Measurements from ENCODE around the gene IL31.

DNA sequence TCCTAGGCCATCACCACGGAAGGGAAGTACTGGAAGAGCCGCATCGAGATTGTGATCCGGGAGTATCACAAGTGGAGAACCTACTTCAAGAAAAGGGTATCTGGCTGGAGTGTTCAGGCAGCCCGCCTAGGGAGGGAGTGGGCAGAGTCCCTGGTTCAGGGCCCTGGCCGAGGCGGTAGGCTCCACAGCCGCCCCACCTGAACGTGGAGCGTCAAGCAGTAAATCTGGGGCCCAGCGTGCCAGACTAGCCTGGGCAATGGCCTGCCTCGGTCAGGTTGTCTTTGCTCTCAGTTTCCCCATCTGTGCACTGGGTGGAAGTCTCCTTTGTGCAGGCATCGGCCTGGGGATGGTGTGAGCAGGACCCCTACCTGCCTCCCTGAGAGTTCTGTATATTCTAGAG lies 44.9 kb downstream of the IL31 start:
- TF ChIP-seq, protein P1, sequence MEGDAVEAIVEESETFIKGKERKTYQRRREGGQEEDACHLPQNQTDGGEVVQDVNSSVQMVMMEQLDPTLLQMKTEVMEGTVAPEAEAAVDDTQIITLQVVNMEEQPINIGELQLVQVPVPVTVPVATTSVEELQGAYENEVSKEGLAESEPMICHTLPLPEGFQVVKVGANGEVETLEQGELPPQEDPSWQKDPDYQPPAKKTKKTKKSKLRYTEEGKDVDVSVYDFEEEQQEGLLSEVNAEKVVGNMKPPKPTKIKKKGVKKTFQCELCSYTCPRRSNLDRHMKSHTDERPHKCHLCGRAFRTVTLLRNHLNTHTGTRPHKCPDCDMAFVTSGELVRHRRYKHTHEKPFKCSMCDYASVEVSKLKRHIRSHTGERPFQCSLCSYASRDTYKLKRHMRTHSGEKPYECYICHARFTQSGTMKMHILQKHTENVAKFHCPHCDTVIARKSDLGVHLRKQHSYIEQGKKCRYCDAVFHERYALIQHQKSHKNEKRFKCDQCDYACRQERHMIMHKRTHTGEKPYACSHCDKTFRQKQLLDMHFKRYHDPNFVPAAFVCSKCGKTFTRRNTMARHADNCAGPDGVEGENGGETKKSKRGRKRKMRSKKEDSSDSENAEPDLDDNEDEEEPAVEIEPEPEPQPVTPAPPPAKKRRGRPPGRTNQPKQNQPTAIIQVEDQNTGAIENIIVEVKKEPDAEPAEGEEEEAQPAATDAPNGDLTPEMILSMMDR (IDR thresholded peaks at IDR 0.05; ENCODE audit: low read length), result no peak
- no peak for TF ChIP-seq EZH2phosphoT487 (IDR thresholded peaks at IDR 0.05; ENCODE audit: low read length)
